Neural cell (in vitro differentiated cells): ENCODE measurements around the gene DHX40. TPM values are rescaled to one million over a fixed set of nuclear protein-coding genes. Genes with fewer than 3 reads are reported as not detected.

Experiments used
- H2AFZ ChIP-seq: fragments of 200-600, 300-800 bp; sonication (generic), shearing (Covaris generic); 2 replicates; pipeline ENCODE4 v1.6.0; 2014; ENCODE audit warnings: low read depth, mild to moderate bottlenecking, antibody characterized with exemption, low read length, moderate library complexity
- H3F3A ChIP-seq: fragments of 200-600 bp; shearing (Covaris generic); 2 replicates; pipeline ENCODE4 v1.6.1; 2016; ENCODE audit warnings: mild to moderate bottlenecking, moderate library complexity, mixed read lengths, antibody characterized with exemption, low read length; ENCODE audit not compliant: insufficient read depth, poor library complexity, severe bottlenecking
- H3K27ac ChIP-seq: fragments of 200-600, 300-800 bp; sonication (generic), shearing (Covaris generic); 2 replicates; pipeline ENCODE4 v1.5.1; 2014; ENCODE audit warnings: mild to moderate bottlenecking, low read length, moderate library complexity
- H3K27me3 ChIP-seq: fragments of 300-800, 200-600 bp; sonication (generic), shearing (Covaris generic); 2 replicates; pipeline ENCODE4 v1.6.0; 2014; ENCODE audit warnings: mild to moderate bottlenecking, low read depth, low read length, moderate library complexity; ENCODE audit not compliant: insufficient read depth
- H3K36me3 ChIP-seq: fragments of 300-800, 200-600 bp; sonication (generic), shearing (Covaris generic); 2 replicates; pipeline ENCODE4 v1.5.1; 2014; ENCODE audit warnings: mild to moderate bottlenecking, antibody characterized with exemption, low read length, moderate library complexity; ENCODE audit not compliant: insufficient read depth
- H3K4me2 ChIP-seq: fragments of 300-800, 200-600 bp; sonication (generic), shearing (Covaris generic); 2 replicates; pipeline ENCODE4 v1.6.0; 2014; ENCODE audit warnings: mild to moderate bottlenecking, low read length
- H3K4me3 ChIP-seq: fragments of 300-800, 200-600 bp; sonication (generic), shearing (Covaris generic); 2 replicates; pipeline ENCODE4 v1.5.1; 2014; ENCODE audit warnings: mild to moderate bottlenecking, low read length, moderate library complexity
- H3K79me2 ChIP-seq: fragments of 200-600 bp; shearing (Covaris generic); replicated peaks from 2 replicates; pipeline ENCODE4 v1.6.0; 2014; ENCODE audit warnings: mild to moderate bottlenecking, low read length, moderate library complexity; ENCODE audit not compliant: insufficient read depth
- H3K9ac ChIP-seq: fragments of 300-800, 200-600 bp; sonication (generic), shearing (Covaris generic); 2 replicates; pipeline ENCODE4 v1.6.1; 2016; ENCODE audit warnings: mild to moderate bottlenecking, low read length, mixed read lengths
- H3K9me2 ChIP-seq: fragments of 200-600 bp; shearing (Covaris generic); 2 replicates; pipeline ENCODE4 v1.6.1; 2016; ENCODE audit warnings: mild to moderate bottlenecking, low read length, mixed read lengths; ENCODE audit not compliant: insufficient read depth
- H3K9me3 ChIP-seq: fragments of 200-600, 300-800 bp; sonication (generic), shearing (Covaris generic); 2 replicates; pipeline ENCODE4 v1.6.1; 2016; ENCODE audit warnings: mild to moderate bottlenecking, mixed run types, low read length, moderate library complexity, mixed read lengths
- H4K20me1 ChIP-seq: fragments of 200-600 bp; shearing (Covaris generic); 2 replicates; pipeline ENCODE4 v1.6.1; 2016; ENCODE audit warnings: mild to moderate bottlenecking, mixed run types; ENCODE audit not compliant: insufficient read depth
- CTCF ChIP-seq: fragments of 450-650 bp; IDR thresholded peaks from 2 replicates; pipeline ENCODE4 v1.5.1; 2014; ENCODE audit warnings: antibody characterized with exemption, mild to moderate bottlenecking, moderate library complexity; ENCODE audit not compliant: poor library complexity, severe bottlenecking
- EP300 ChIP-seq: fragments of 450-650 bp; conservative IDR thresholded peaks from 2 replicates; pipeline ENCODE4 v1.6.1; 2014; ENCODE audit warnings: antibody characterized with exemption, mild to moderate bottlenecking, moderate library complexity; ENCODE audit not compliant: poor library complexity, severe bottlenecking
- EZH2 ChIP-seq: fragments of 200-600, 300-800 bp; shearing (Covaris generic), sonication (generic); IDR thresholded peaks from 2 replicates; pipeline ENCODE4 v1.6.1; 2014; ENCODE audit warnings: antibody characterized with exemption, low read length, borderline replicate concordance, mild to moderate bottlenecking; ENCODE audit not compliant: insufficient read depth, poor library complexity, severe bottlenecking
- MXI1 ChIP-seq: fragments of 450-650 bp; conservative IDR thresholded peaks from 2 replicates; pipeline ENCODE4 v1.6.1; 2014; ENCODE audit warnings: antibody characterized with exemption, mild to moderate bottlenecking; ENCODE audit not compliant: poor library complexity, severe bottlenecking
- POLR2AphosphoS5 ChIP-seq: IDR thresholded peaks from 2 replicates; pipeline ENCODE4 v1.6.1; 2012
- RAD21 ChIP-seq: fragments of 450-650 bp; conservative IDR thresholded peaks from 2 replicates; pipeline ENCODE4 v1.6.1; 2014; ENCODE audit warnings: antibody characterized with exemption, mild to moderate bottlenecking, moderate library complexity
- REST ChIP-seq: IDR thresholded peaks from 2 replicates; pipeline ENCODE4 v1.6.1; 2012; ENCODE audit warnings: borderline replicate concordance
- SMC3 ChIP-seq: fragments of 450-650 bp; conservative IDR thresholded peaks from 2 replicates; pipeline ENCODE4 v1.6.1; 2014; ENCODE audit warnings: antibody characterized with exemption, mild to moderate bottlenecking, moderate library complexity; ENCODE audit not compliant: poor library complexity
- TAF1 ChIP-seq: IDR thresholded peaks from 2 replicates; pipeline ENCODE4 v1.6.1; 2012; ENCODE audit warnings: low read depth
- polyA plus RNA-seq: library from polyadenylated mRNA; depleted of rRNA; stranded (reverse); fragments of >200 nt; gene quantifications from 2 replicates; pipeline ENCODE4 v1.2.3, GENCODE V29; 2014

Gene DHX40
- polyA plus RNA-seq, 1 donor from 2014 or later = 130 TPM

GRCh38 chr17:59519132-59519531 is 46.3 kb upstream of the DHX40 start:
- Histone ChIP-seq H3K4me2 (no peak overlapping the region), H2AFZ (no peak overlapping the region), H3K9ac (no peak overlapping the region), H3K9me2 (no peaks in the 10 kb centered on the region), H3K79me2 (no peaks in the 10 kb centered on the region), H3K36me3 (no peaks in the 10 kb centered on the region), H3K27ac (no peak overlapping the region), H4K20me1 (no peaks in the 10 kb centered on the region), H3F3A (no peaks in the 10 kb centered on the region), H3K27me3 (no peaks in the 10 kb centered on the region), H3K4me3 (no peak overlapping the region), H3K9me3 (no peaks in the 10 kb centered on the region)
- TF ChIP-seq EZH2 (no peak), RAD21 (no peak), SMC3 (no peak), TAF1 (no peak), POLR2AphosphoS5 (no peak), EP300 (no peak), REST (no peak), CTCF (no peak), MXI1 (no peak)

GRCh38 chr17:59520251-59520650 is 45.2 kb upstream of the DHX40 start:
- Histone ChIP-seq H3K4me2 (no peak overlapping the region), H3K79me2 (no peaks in the 10 kb centered on the region), H3K27ac (no peak overlapping the region), H4K20me1 (no peaks in the 10 kb centered on the region), H3K9me3 (no peaks in the 10 kb centered on the region), H3K9ac (no peak overlapping the region), H3K9me2 (no peaks in the 10 kb centered on the region), H3K27me3 (no peaks in the 10 kb centered on the region), H2AFZ (no peak overlapping the region), H3F3A (no peaks in the 10 kb centered on the region), H3K36me3 (no peaks in the 10 kb centered on the region), H3K4me3 (no peak overlapping the region)
- no peak for TF ChIP-seq EZH2
- no peak for TF ChIP-seq TAF1
- TF ChIP-seq CTCF = no peak
- no peak for TF ChIP-seq POLR2AphosphoS5
- no peak for TF ChIP-seq MXI1
- no peak for TF ChIP-seq SMC3
- no peak for TF ChIP-seq REST
- no peak for TF ChIP-seq RAD21
- TF ChIP-seq EP300 = no peak
